ENCODE data around the gene PTPRN2. TPM values are rescaled to one million over a fixed set of nuclear protein-coding genes. Genes with fewer than 3 reads are reported as not detected.

The PTPRN2 gene
- total and polyA plus RNA-seq, 2 donors from 2014 or later: 4.8 to 6.2 TPM

GRCh38 chr7:158517571-158517970 lies 70.1 kb downstream of the PTPRN2 start:
- H3K9ac ChIP-seq (ENCODE audit: low read length in 3 of 3): no peak overlapping the region
- DNase-seq: peak in 1 of 5 donors; percentile 37
- peaks cover 0 to under 1% (median 0%) of the 10 kb centered on the region in 3 donors for H3K9me3 ChIP-seq (ENCODE audit: control insufficient read depth in 2 of 3, insufficient read depth in 1 of 3, low read length in 3 of 3)
- intact Hi-C loops (cut with DNase I): no loop called here
- H3K4me3 ChIP-seq (ENCODE audit: low read length in 3 of 3): no peak overlapping the region
- H3K27me3 ChIP-seq (ENCODE audit: control insufficient read depth, insufficient read depth, low read length): no peaks in the 10 kb centered on the region
- no peak overlapping the region for H3K27ac ChIP-seq (ENCODE audit: low read depth in 2 of 2, low read length in 2 of 2)
- no peaks in the 10 kb centered on the region for H3K4me1 ChIP-seq (ENCODE audit: control insufficient read depth in 2 of 3, insufficient read depth in 2 of 3, low read depth in 1 of 3, low read length in 3 of 3)
- FAIRE-seq: no peak
- no peak for TF ChIP-seq CTCF (IDR thresholded peaks at IDR 0.05; ENCODE audit: borderline replicate concordance, extremely low read depth, insufficient read depth)
- no peaks in the 10 kb centered on the region for H3K36me3 ChIP-seq (ENCODE audit: control insufficient read depth in 2 of 3, insufficient read depth in 3 of 3, low read length in 3 of 3)

- Histone ChIP-seq H3K9ac (ENCODE audit: low read length in 3 of 3) (no peak overlapping the region), H3K27ac (ENCODE audit: low read depth in 2 of 2, low read length in 2 of 2) (no peak overlapping the region), H3K4me1 (ENCODE audit: control insufficient read depth in 2 of 3, insufficient read depth in 2 of 3, low read depth in 1 of 3, low read length in 3 of 3) (no peaks in the 10 kb centered on the region), H3K9me3 (ENCODE audit: control insufficient read depth in 2 of 3, insufficient read depth in 1 of 3, low read length in 3 of 3) (peaks cover 0 to 5% (median 2%) of the 10 kb centered on the region in 3 donors), H3K36me3 (ENCODE audit: control insufficient read depth in 2 of 3, insufficient read depth in 3 of 3, low read length in 3 of 3) (no peaks in the 10 kb centered on the region), H3K27me3 (ENCODE audit: control insufficient read depth, insufficient read depth, low read length) (no peaks in the 10 kb centered on the region), H3K4me3 (ENCODE audit: low read length in 3 of 3) (no peak overlapping the region)
- DNase-seq: peak in 1 of 5 donors; percentile 35
- TF ChIP-seq CTCF (IDR thresholded peaks at IDR 0.05; ENCODE audit: borderline replicate concordance, extremely low read depth, insufficient read depth): no peak
- intact Hi-C loops (cut with DNase I): no loop called here
- no peak for FAIRE-seq
These were observed 70.6 kb downstream of the PTPRN2 start for GRCh38 chr7:158517072-158517471.

- no peaks in the 10 kb centered on the region for H3K36me3 ChIP-seq (ENCODE audit: control insufficient read depth in 2 of 3, insufficient read depth in 3 of 3, low read length in 3 of 3)
- no peaks in the 10 kb centered on the region for H3K27me3 ChIP-seq (ENCODE audit: control insufficient read depth, insufficient read depth, low read length)
- no peak overlapping the region for H3K4me3 ChIP-seq (ENCODE audit: low read length in 3 of 3)
- intact Hi-C loops (cut with DNase I): no loop called here
- H3K4me1 ChIP-seq (ENCODE audit: control insufficient read depth in 2 of 3, insufficient read depth in 2 of 3, low read depth in 1 of 3, low read length in 3 of 3): no peaks in the 10 kb centered on the region
- TF ChIP-seq CTCF (IDR thresholded peaks at IDR 0.05; ENCODE audit: borderline replicate concordance, extremely low read depth, insufficient read depth): no peak
- peaks cover 0 to 11% (median 5%) of the 10 kb centered on the region in 3 donors for H3K9me3 ChIP-seq (ENCODE audit: control insufficient read depth in 2 of 3, insufficient read depth in 1 of 3, low read length in 3 of 3)
- H3K9ac ChIP-seq (ENCODE audit: low read length in 3 of 3): no peak overlapping the region
- H3K27ac ChIP-seq (ENCODE audit: low read depth in 2 of 2, low read length in 2 of 2): no peak overlapping the region
- DNase-seq: no peak
- FAIRE-seq: no peak
These were observed 71.1 kb downstream of the PTPRN2 start for GRCh38 chr7:158516524-158516923.

GRCh38 chr7:158512869-158513268 lies 74.8 kb downstream of the PTPRN2 start:
- Histone ChIP-seq H3K36me3 (ENCODE audit: control insufficient read depth in 2 of 3, insufficient read depth in 3 of 3, low read length in 3 of 3) (no peaks in the 10 kb centered on the region), H3K4me3 (ENCODE audit: low read length in 3 of 3) (no peak overlapping the region), H3K27me3 (ENCODE audit: control insufficient read depth, insufficient read depth, low read length) (no peaks in the 10 kb centered on the region), H3K27ac (ENCODE audit: low read depth in 2 of 2, low read length in 2 of 2) (no peak overlapping the region), H3K9me3 (ENCODE audit: control insufficient read depth in 2 of 3, insufficient read depth in 1 of 3, low read length in 3 of 3) (peaks cover 0 to 15% (median 5%) of the 10 kb centered on the region in 3 donors), H3K9ac (ENCODE audit: low read length in 3 of 3) (no peak overlapping the region), H3K4me1 (ENCODE audit: control insufficient read depth in 2 of 3, insufficient read depth in 2 of 3, low read depth in 1 of 3, low read length in 3 of 3) (no peaks in the 10 kb centered on the region)
- FAIRE-seq (no peak), DNase-seq (peak in 1 of 5 donors; percentile 25)
- TF ChIP-seq CTCF (IDR thresholded peaks at IDR 0.05; ENCODE audit: borderline replicate concordance, extremely low read depth, insufficient read depth): no peak
- intact Hi-C loops (cut with DNase I): no loop called here

Measured in kidney (tissue), 14 donors.